OCI-LY3 (cell line): ENCODE results near the gene TF.

Source experiments
- EZH2phosphoT487 ChIP-seq: fragments of 200-600 bp; shearing (Covaris generic); IDR thresholded peaks from 2 replicates; pipeline ENCODE4 v1.6.1; 2018; ENCODE audit warnings: antibody characterized with exemption, mixed run types, low read depth
- TF ChIP-seq, protein P1 (sequence below): fragments of 200-600, 300-600 bp; sonication (generic); IDR thresholded peaks from 2 replicates; pipeline ENCODE4 v1.5.1; 2014; ENCODE audit warnings: antibody characterized with exemption, low read length, low read depth

DNA sequence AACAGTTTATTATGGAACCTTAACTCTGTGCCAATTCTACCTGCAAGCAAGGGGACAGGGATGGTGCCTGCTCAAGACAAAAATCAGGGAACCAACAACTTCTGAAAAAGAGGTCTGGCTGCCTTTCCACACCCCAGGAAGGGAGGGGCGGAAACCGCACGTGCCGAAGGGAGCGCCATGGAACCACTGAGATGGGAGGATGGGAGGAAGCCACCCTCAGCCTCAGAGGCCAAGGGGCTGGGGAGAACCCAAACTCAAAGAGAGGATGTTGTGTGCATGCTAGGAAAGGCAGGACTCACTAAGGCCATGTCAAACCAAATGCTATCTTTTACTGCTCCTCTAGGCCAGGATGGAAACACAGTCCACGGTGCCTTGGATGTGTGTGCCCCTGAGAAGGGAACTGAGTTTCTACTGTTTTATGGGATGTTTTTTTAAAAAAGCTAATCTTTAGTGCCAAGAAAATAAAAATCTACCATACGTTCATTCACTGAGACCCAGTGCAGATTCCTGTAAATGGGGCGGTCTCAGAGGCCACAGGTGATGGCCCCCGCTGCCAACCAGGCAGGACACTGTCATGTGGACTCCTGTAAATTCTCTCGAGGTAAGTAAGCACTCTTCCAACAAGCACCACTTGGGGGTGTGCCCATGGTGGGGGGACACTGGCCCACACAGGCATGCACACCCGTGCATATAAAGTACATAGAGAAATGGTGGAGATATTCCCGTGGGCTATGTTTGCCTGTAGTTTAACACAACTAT lies 80.0 kb downstream of the TF start:
- TF ChIP-seq, protein P1, sequence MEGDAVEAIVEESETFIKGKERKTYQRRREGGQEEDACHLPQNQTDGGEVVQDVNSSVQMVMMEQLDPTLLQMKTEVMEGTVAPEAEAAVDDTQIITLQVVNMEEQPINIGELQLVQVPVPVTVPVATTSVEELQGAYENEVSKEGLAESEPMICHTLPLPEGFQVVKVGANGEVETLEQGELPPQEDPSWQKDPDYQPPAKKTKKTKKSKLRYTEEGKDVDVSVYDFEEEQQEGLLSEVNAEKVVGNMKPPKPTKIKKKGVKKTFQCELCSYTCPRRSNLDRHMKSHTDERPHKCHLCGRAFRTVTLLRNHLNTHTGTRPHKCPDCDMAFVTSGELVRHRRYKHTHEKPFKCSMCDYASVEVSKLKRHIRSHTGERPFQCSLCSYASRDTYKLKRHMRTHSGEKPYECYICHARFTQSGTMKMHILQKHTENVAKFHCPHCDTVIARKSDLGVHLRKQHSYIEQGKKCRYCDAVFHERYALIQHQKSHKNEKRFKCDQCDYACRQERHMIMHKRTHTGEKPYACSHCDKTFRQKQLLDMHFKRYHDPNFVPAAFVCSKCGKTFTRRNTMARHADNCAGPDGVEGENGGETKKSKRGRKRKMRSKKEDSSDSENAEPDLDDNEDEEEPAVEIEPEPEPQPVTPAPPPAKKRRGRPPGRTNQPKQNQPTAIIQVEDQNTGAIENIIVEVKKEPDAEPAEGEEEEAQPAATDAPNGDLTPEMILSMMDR, result no peak
- no peak for TF ChIP-seq EZH2phosphoT487
